ENCODE measurements around the gene TSPEAR. TPM values are rescaled to one million over a fixed set of nuclear protein-coding genes. Genes with fewer than 3 reads are reported as not detected.
A peak's percentile ranks its signal among the peaks of the same experiment; 100 is the strongest.

Gene TSPEAR
- total and polyA plus RNA-seq, 2 of the 13 experiments (the other 11 are each of a cell fraction or from before 2014, with no cell fraction given): 0.07 to 0.32 TPM

- TF ChIP-seq ZNF646 (CRISPR knock-in tag; IDR thresholded peaks at IDR 0.05) (no peak), KDM1A (CRISPR knock-in tag; IDR thresholded peaks at IDR 0.05) (no peak), FOXM1 (CRISPR knock-in tag; IDR thresholded peaks at IDR 0.05) (no peak), ZNF703 (CRISPR knock-in tag; IDR thresholded peaks at IDR 0.05; ENCODE audit: borderline replicate concordance) (no peak), RELA (CRISPR knock-in tag; IDR thresholded peaks at IDR 0.05) (no peak), ZNF597 (CRISPR knock-in tag; IDR thresholded peaks at IDR 0.05) (no peak), SYNCRIP (IDR thresholded peaks at IDR 0.05; ENCODE audit: insufficient read depth, low read depth, low read length) (no peak), CBFB (CRISPR knock-in tag; IDR thresholded peaks at IDR 0.05) (no peak), ARID2 (CRISPR knock-in tag; IDR thresholded peaks at IDR 0.05; ENCODE audit: borderline replicate concordance) (no peak), GFI1 (CRISPR knock-in tag; IDR thresholded peaks at IDR 0.05; ENCODE audit: borderline replicate concordance) (peak; percentile 6; the same call in 1 of the 2 replicates), MIXL1 (CRISPR knock-in tag; IDR thresholded peaks at IDR 0.05) (0 out of 2 replicates have a peak, but pooled peaks have one; percentile 34), HMG20A (CRISPR knock-in tag; IDR thresholded peaks at IDR 0.05; ENCODE audit: borderline replicate concordance) (0 out of 2 replicates have a peak, but pooled peaks have one; percentile 12), PRMT3 (CRISPR knock-in tag; IDR thresholded peaks at IDR 0.05; ENCODE audit: borderline replicate concordance, low read depth) (no peak), SRSF9 (IDR thresholded peaks at IDR 0.05; ENCODE audit: borderline replicate concordance, insufficient read depth, low read depth, low read length, poor library complexity, severe bottlenecking) (no peak), TBX2 (CRISPR knock-in tag; IDR thresholded peaks at IDR 0.05; ENCODE audit: borderline replicate concordance) (peak; percentile 72; the same call in 1 of the 2 replicates), ZNF124 (CRISPR knock-in tag; IDR thresholded peaks at IDR 0.05) (no peak)
Measured at GRCh38 chr21:44482581-44483287, 228.6 kb downstream of the TSPEAR start (continued).
